Lower lobe of right lung (tissue), 2 donors: Measurements from ENCODE around the gene PCBP3. TPM values are rescaled to one million over a fixed set of nuclear protein-coding genes. Genes with fewer than 3 reads are reported as not detected.

Experiments
- ATAC-seq, 2 donors: fragments of 200-7000 bp; cut with Tn5 transposase; one replicate each; pipeline ENCODE4 v1.9.1; 2020 to 2022; ENCODE audit warnings: mild to moderate bottlenecking in 2 of 2, moderate library complexity in 2 of 2
- DNase-seq: peaks from one replicate; pipeline ENCODE4 v3.0.0-alpha.2; 2020
- H3K27ac ChIP-seq: fragments of 200-600 bp; one replicate; pipeline ENCODE4 v1.8.0; 2022
- H3K27me3 ChIP-seq: fragments of 200-600 bp; one replicate; pipeline ENCODE4 v1.8.0; 2022; ENCODE audit warnings: low read depth
- H3K36me3 ChIP-seq: fragments of 200-600 bp; one replicate; pipeline ENCODE4 v1.8.0; 2022; ENCODE audit warnings: mild to moderate bottlenecking
- H3K4me1 ChIP-seq: fragments of 200-600 bp; one replicate; pipeline ENCODE4 v1.8.0; 2022
- H3K4me3 ChIP-seq: fragments of 200-600 bp; one replicate; pipeline ENCODE4 v1.8.0; 2022; ENCODE audit warnings: mild to moderate bottlenecking
- H3K9me3 ChIP-seq: fragments of 200-600 bp; one replicate; pipeline ENCODE4 v1.8.0; 2022
- CTCF ChIP-seq: fragments of 200-600 bp; IDR thresholded peaks from one replicate; pipeline ENCODE4 v1.8.0; 2022; ENCODE audit warnings: antibody characterized with exemption, mild to moderate bottlenecking
- intact Hi-C: fragments of 100-400 bp; cut with DNase I; formaldehyde crosslinking; loops from one replicate; pipeline ENCODE4 v1.11.0; 2022
- total RNA-seq: library from RNA; stranded (reverse); fragmentation: NEBNext Ultra II Directional; extraction: Animal tissue kit (Norgen Biotek cat#: 25700); gene quantifications from one replicate; pipeline ENCODE4 v1.2.1, GENCODE V29; 2021
- donor health status: DM: no; HTN: yes; CAD: no; lungs with severe emphysema.

PCBP3 gene
- total RNA-seq, 1 donor from 2014 or later, result 4.5 TPM

- intact Hi-C loops, result no loop called here
- no peak for DNase-seq
Measured at GRCh38 chr21:45721671-45722070, 78.1 kb downstream of the PCBP3 start.

GRCh38 chr21:45723049-45723958, 79.8 kb downstream of the PCBP3 start:
- H3K36me3 ChIP-seq, result no peaks in the 10 kb centered on the region
- ATAC-seq (no peak), DNase-seq (no peak)
- no peaks in the 10 kb centered on the region for H3K9me3 ChIP-seq
- no peak overlapping the region for H3K4me3 ChIP-seq
- intact Hi-C loops, result no loop called here
- H3K27me3 ChIP-seq, result no peaks in the 10 kb centered on the region
- H3K27ac ChIP-seq, result no peak overlapping the region
- no peak for TF ChIP-seq CTCF
- no peaks in the 10 kb centered on the region for H3K4me1 ChIP-seq

More at GRCh38 chr21:45721671-45722070, 78.1 kb downstream of the PCBP3 start:
- H3K9me3 ChIP-seq, result no peaks in the 10 kb centered on the region
- TF ChIP-seq CTCF, result no peak
- no peaks in the 10 kb centered on the region for H3K27me3 ChIP-seq
- H3K4me3 ChIP-seq, result no peak overlapping the region
- H3K36me3 ChIP-seq, result no peaks in the 10 kb centered on the region
- H3K27ac ChIP-seq, result no peak overlapping the region
- H3K4me1 ChIP-seq, result no peaks in the 10 kb centered on the region
- ATAC-seq, result no peak

GRCh38 chr21:45724345-45724961, 80.9 kb downstream of the PCBP3 start:
- ATAC-seq, result no peak
- intact Hi-C loops, result no loop called here
- TF ChIP-seq CTCF, result no peak
- no peaks in the 10 kb centered on the region for H3K4me1 ChIP-seq
- no peaks in the 10 kb centered on the region for H3K36me3 ChIP-seq
- H3K4me3 ChIP-seq, result no peak overlapping the region
- DNase-seq, result no peak
- H3K9me3 ChIP-seq, result no peaks in the 10 kb centered on the region
- H3K27me3 ChIP-seq, result no peaks in the 10 kb centered on the region
- H3K27ac ChIP-seq, result no peak overlapping the region

GRCh38 chr21:45724994-45725843, 81.7 kb downstream of the PCBP3 start:
- ATAC-seq, result no peak

More at GRCh38 chr21:45724994-45725843, 81.7 kb downstream of the PCBP3 start:
- Histone ChIP-seq H3K36me3 (no peaks in the 10 kb centered on the region), H3K9me3 (no peaks in the 10 kb centered on the region), H3K4me3 (no peak overlapping the region), H3K27me3 (no peaks in the 10 kb centered on the region), H3K27ac (no peak overlapping the region), H3K4me1 (no peaks in the 10 kb centered on the region)
- no peak for TF ChIP-seq CTCF
- intact Hi-C loops, result no loop called here
- DNase-seq, result no peak
